Adipocyte (in vitro differentiated cells): ENCODE data around the gene HTATIP2.
"Not testable (repeated sequence)": the region's sequence is repeated elsewhere in the genome, so short reads cannot be mapped to it uniquely, and the experiment has no call there.

Experiments
- DNase-seq: peaks from one replicate; pipeline ENCODE4 v3.0.0-alpha.2; 2015; ENCODE audit warnings: low read depth
- H3K27me3 ChIP-seq: replicated peaks from 2 replicates; pipeline ENCODE4 v1.7.0; 2013; ENCODE audit warnings: mild to moderate bottlenecking, low read length, moderate library complexity; ENCODE audit not compliant: control insufficient read depth, insufficient read depth
- H3K36me3 ChIP-seq: 2 replicates; pipeline ENCODE4 v1.7.0; 2013; ENCODE audit warnings: low read length, mild to moderate bottlenecking, moderate library complexity; ENCODE audit not compliant: control insufficient read depth, insufficient read depth, severe bottlenecking
- H3K4me1 ChIP-seq: 2 replicates; pipeline ENCODE4 v1.7.0; 2013; ENCODE audit warnings: mild to moderate bottlenecking, low read length, moderate library complexity; ENCODE audit not compliant: control insufficient read depth, insufficient read depth
- H3K4me3 ChIP-seq: 2 replicates; pipeline ENCODE4 v1.7.0; 2013; ENCODE audit warnings: mild to moderate bottlenecking, low read length, moderate library complexity
- H3K9ac ChIP-seq: 2 replicates; pipeline ENCODE4 v1.7.0; 2013; ENCODE audit warnings: mild to moderate bottlenecking, low read length, moderate library complexity
- H3K9me3 ChIP-seq: 2 replicates; pipeline ENCODE4 v1.7.0; 2013; ENCODE audit warnings: mild to moderate bottlenecking, low read length, moderate library complexity; ENCODE audit not compliant: control insufficient read depth

Gene HTATIP2

DNA sequence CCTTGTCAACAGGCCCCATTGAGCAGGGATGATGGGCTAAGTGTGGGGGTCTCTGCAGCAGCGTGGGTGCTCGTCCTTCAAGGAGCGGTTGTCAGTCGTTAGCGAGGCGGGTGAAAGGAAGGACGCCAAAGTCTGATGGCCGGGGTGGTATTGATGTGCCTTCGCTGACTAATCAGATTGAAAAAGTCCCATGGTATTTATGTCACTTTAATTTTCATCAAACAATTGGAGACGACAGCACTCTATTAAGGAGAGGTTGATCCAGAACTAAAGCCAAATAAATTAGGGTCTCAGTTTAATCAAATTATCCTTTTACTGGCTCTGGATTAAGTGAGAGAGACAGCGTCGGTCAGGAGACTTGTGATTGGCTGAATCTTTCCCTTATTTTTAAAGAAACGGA, 9.6 kb downstream of the HTATIP2 start:
- DNase-seq, result no peak
- H3K4me3 ChIP-seq, result no peak overlapping the region
- H3K36me3 ChIP-seq, result peaks cover 29% of the 10 kb centered on the region
- no peaks in the 10 kb centered on the region for H3K9me3 ChIP-seq
- peaks cover 9% of the 10 kb centered on the region for H3K4me1 ChIP-seq
- no peak overlapping the region for H3K9ac ChIP-seq
- H3K27me3 ChIP-seq, result no peaks in the 10 kb centered on the region

DNA sequence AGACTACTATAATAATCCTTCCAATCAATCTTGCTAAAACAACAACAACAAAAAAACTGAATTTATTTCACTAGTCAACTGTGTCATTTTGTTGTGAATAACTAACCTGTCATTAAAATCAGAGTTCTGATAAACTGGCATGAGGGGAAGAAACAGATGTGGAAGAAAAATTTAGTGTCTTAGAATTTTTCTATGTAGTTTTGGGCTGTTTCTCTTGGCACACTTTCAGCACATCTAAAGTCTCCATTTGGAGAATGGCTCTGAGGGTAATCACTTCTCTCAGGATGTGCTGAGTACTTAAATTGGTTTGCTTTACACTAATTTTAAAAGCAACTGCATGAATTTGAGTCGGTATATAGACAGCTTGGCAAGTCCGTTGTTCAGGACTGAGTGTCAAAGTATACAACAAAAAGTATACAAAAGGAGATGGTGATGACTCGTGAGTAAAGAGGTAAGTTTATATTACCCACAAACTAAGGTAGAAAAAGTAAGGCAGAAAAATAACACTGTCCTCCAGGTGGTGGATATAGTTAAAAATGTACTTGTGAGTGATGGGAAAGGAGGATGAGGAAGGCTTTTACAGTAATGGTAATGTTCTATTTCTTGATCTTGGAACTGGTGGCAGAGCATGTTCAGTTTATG, 10.2 kb downstream of the HTATIP2 start:
- Histone ChIP-seq H3K9me3 (no peaks in the 10 kb centered on the region), H3K36me3 (peaks cover 35% of the 10 kb centered on the region), H3K27me3 (no peaks in the 10 kb centered on the region), H3K4me1 (peaks cover 3% of the 10 kb centered on the region), H3K9ac (no peak overlapping the region), H3K4me3 (no peak overlapping the region)
- no peak for DNase-seq

DNA sequence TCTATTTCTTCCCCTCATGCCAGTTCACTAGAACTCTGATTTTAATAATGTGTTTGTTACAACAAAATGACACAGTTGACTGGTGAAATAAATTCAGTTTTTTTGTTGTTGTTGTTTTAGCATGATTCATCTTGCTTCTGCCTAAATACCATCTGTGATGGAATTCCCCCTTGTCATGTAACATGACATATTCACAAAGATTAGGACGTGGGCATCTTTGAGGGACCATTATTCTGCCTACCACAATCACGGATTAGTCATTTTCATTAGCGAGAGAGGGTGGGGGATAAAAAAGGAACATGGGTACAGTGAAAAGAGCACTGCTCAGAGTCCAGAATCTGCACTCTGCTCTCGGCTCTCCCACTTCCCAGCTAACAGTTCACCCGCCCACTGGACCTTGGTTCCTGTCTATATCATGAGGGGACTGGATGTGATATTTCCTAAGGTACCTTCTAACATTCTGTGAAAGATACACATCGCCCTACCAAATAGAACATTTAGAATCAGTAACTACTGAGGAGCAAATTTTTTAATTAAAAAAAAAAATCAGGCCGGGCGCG, 11.3 kb downstream of the HTATIP2 start:
- Histone ChIP-seq H3K9ac (no peak overlapping the region), H3K9me3 (no peaks in the 10 kb centered on the region), H3K27me3 (no peaks in the 10 kb centered on the region), H3K36me3 (peaks cover 46% of the 10 kb centered on the region), H3K4me1 (no peaks in the 10 kb centered on the region), H3K4me3 (no peak overlapping the region)
- peak; percentile 41 for DNase-seq

DNA sequence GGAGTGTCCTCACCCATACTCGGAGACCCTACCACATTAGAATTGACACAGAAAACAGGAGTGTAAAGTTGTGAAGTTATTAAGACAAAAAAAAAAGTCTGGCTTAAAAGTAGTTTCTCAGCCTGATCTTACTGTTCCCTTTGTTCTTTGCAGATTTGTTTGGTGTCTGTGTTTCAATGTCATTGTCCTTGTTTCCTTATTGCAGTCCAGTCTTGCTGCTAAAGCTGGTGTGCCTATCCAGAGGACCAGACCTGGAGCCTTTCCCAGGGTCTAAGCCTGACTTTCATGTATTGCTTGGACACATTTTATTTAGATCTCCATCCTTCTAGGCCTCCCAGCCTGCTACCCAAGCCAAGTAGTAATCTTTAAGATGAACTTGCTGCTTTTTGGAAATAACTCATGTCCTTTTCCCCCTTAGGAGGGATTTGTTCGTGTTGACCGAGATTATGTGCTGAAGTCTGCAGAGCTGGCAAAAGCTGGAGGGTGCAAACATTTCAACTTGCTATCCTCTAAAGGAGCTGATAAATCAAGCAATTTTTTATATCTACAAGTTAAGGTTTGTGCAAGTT, 12.7 kb downstream of the HTATIP2 start:
- Histone ChIP-seq H3K4me1 (no peaks in the 10 kb centered on the region), H3K27me3 (no peaks in the 10 kb centered on the region), H3K36me3 (peaks cover 49% of the 10 kb centered on the region), H3K9me3 (no peaks in the 10 kb centered on the region), H3K4me3 (no peak overlapping the region), H3K9ac (no peak overlapping the region)
- no peak for DNase-seq

DNA sequence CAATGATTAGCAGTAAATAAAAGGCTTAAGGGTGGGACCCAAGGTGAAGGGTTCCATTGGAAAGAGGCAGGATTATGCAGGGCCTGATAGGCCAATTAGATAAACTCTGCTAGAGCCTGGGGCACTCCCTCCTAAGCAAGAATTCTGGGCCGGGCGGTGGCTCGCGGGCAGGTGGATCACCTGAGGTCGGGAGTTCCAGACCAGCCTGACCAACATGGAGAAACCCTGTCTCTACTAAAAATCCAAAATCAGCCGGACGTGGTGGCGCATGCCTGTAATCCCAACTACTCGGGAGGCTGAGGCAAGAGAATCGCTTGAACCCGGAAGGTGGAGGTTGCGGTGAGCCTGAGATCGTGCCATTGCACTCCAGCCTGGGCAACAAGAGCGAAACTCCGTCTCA, 22.5 kb downstream of the HTATIP2 start:
- peaks cover 23% of the 10 kb centered on the region for H3K36me3 ChIP-seq
- DNase-seq, H3K4me3 ChIP-seq, H3K9me3 ChIP-seq, H3K27me3 ChIP-seq, H3K9ac ChIP-seq: not testable (repeated sequence)
- H3K4me1 ChIP-seq, result peaks cover 17% of the 10 kb centered on the region

DNA sequence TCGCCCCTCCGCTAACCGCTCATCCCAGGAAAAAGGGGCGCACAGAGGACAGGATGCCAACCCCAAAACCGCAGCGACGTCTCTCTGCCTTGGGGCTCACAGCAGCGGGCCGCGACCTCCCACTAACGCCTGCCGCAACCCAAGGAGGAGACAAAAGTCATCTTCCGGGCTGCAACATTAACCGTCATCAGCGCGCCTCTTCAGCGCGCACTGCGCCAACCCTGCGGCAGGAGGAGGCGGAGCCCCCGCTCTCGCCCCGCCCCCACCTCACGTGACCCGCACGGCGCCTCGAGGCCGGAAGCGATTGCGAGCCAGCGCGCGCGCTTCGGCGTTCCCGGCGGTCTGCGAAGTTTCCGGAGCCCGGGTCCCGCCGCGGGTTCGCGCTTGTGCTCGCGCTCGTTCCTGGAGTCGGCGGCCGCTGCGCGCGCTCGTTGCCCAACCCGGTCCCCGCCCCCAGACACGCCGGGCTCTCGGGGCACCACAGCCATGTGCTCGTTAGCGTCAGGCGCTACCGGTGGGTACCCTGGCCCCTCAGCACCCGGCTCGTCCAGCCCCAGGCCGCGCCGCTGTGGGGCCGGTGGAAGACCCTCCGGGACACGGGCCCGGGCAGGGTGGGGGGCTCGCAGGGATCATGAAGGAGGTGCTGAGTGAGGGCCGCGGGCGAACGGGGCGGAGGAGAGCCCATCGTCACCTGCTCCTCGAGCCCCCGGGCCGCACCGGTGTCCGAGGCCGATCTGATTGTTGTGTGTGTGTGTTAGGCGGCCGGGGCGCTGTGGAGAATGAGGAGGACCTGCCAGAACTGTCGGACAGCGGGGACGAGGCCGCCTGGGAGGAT, 24.0 kb downstream of the HTATIP2 start, which contains the start of gene PRMT3:
Gene PRMT3, plus strand, starts transcription at position 456 of the 835 bp plus-strand sequence. Its CDS starts 31 bp downstream, at position 487.
- Histone ChIP-seq H3K36me3 (peaks cover 20% of the 10 kb centered on the region), H3K9me3 (no peaks in the 10 kb centered on the region), H3K4me3 (peak within 1 kb of the TSS; percentile 96), H3K27me3 (no peaks in the 10 kb centered on the region), H3K4me1 (peaks cover 17% of the 10 kb centered on the region), H3K9ac (peak within 1 kb of the TSS; percentile 97)
- peak; percentile 98 for DNase-seq

DNA sequence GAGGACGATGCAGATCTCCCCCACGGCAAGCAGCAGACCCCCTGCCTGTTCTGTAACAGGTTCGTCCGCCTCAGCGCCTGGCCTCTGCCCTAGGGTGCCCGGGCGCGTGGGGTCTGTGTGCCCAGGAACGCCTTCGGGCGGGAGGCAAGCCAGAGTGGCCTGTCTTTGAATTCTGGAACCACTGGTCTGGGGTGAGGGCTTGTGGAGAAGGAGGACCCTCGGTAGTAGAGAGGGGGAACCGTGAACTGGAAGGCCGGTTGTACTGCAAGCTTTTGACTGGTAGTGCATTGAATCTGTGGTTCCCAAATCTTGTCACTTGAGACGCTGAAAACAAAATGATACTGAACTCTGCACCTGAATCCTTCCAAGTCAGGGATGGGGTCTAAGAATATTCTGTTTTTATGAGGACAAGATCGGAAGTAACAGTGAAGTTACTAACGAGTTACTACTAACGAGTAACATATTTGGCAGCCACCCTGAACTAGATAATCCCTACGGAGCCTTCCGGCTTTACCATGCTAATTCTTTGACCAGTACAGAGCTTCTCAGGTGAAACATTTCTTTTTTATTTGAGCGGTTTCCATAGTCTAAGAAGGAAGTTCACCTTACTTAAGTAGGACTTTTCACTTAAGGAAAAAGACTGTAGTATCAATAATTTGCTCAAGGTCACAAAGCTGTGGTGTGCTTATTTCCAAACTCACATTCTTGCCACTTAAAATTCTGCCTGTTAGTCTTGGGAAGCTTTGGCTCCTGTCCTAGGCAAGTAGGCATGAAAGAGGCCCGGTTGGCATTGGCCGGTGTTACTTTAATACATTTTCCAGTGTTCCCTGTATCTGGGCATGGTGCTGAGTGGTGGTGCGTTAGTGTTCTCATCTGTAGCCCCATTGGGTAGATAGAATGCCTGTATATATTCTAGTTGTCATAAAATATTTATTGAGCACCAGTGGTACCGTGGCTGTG, 24.9 kb downstream of the HTATIP2 start:
- DNase-seq, result peak; percentile 39
- H3K9ac ChIP-seq, result peak overlapping the region; percentile 97
- H3K36me3 ChIP-seq, result peaks cover 21% of the 10 kb centered on the region
- H3K4me1 ChIP-seq, result peaks cover 17% of the 10 kb centered on the region
- H3K4me3 ChIP-seq, result peak overlapping the region; percentile 96
- H3K27me3 ChIP-seq, result no peaks in the 10 kb centered on the region
- H3K9me3 ChIP-seq, result no peaks in the 10 kb centered on the region

DNA sequence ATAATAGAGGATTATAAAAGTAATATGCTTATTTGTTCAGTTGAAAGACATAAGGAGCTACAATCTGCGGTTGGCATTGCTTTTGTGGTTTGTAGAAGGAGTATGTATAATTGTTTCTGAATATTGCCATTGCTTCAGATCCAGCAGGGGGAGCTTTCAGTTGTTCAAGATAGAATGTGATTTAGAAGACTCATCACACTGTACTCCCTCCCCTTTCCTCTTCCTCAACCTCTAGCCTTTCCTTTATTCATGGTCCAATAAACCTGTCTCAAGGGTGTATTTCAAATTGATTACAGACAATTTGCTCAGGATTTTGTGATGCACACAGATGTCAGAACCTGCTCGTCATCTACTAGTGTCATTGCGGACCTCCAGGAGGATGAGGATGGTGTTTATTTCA, 33.8 kb downstream of the HTATIP2 start:
- no peaks in the 10 kb centered on the region for H3K9me3 ChIP-seq
- H3K9ac ChIP-seq, result no peak overlapping the region
- peaks cover 8% of the 10 kb centered on the region for H3K4me1 ChIP-seq
- H3K4me3 ChIP-seq, result no peak overlapping the region
- H3K27me3 ChIP-seq, result no peaks in the 10 kb centered on the region
- H3K36me3 ChIP-seq, result peaks cover 59% of the 10 kb centered on the region
- DNase-seq, result peak; percentile 72

DNA sequence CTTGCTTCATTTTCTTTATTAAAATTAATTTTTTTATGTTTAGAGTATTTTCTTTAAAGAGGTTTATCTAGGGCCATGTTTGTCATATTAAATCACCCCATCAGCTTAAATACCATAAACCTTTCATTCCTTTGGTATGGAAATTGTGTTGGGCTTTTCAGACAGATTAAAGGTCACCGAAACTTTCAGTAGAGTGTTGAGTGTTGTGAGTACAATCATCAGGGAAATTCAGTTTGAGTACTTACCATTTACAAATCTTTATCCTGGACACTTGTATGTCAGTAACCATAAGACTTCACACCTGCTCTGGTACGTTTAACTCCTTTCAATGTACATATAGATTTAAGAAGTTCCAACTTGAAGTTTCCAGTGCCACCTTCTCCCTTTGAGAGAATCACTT, 36.0 kb downstream of the HTATIP2 start:
- no peaks in the 10 kb centered on the region for H3K27me3 ChIP-seq
- H3K36me3 ChIP-seq, result peaks cover 59% of the 10 kb centered on the region
- peaks cover 2% of the 10 kb centered on the region for H3K4me1 ChIP-seq
- H3K9ac ChIP-seq, result no peak overlapping the region
- DNase-seq, result no peak
- H3K9me3 ChIP-seq, result no peaks in the 10 kb centered on the region
- H3K4me3 ChIP-seq, result no peak overlapping the region

DNA sequence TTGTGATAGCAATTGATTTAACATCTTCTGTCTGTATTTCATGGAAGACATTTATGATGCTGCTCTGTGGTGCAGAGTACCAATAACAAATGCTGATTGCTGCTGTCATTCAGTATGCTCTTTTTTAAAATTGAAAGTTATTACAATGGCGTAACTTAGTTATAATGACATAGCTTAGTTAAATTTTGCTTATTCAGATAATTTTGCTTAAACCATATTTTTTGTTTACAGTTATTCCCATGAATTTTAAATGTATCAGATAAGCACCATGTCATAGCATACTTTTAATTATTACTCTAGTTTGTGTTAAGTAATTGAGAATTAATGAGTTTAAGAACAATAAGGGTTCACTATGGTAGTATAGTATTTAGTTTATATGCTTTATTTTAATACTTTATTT, 39.5 kb downstream of the HTATIP2 start:
- H3K4me1 ChIP-seq, result no peaks in the 10 kb centered on the region
- no peaks in the 10 kb centered on the region for H3K27me3 ChIP-seq
- no peak for DNase-seq
- peaks cover 65% of the 10 kb centered on the region for H3K36me3 ChIP-seq
- H3K9ac ChIP-seq, result no peak overlapping the region
- no peak overlapping the region for H3K4me3 ChIP-seq
- H3K9me3 ChIP-seq, result no peaks in the 10 kb centered on the region
